ENCODE measurements around the gene CCM2L.

DNA sequence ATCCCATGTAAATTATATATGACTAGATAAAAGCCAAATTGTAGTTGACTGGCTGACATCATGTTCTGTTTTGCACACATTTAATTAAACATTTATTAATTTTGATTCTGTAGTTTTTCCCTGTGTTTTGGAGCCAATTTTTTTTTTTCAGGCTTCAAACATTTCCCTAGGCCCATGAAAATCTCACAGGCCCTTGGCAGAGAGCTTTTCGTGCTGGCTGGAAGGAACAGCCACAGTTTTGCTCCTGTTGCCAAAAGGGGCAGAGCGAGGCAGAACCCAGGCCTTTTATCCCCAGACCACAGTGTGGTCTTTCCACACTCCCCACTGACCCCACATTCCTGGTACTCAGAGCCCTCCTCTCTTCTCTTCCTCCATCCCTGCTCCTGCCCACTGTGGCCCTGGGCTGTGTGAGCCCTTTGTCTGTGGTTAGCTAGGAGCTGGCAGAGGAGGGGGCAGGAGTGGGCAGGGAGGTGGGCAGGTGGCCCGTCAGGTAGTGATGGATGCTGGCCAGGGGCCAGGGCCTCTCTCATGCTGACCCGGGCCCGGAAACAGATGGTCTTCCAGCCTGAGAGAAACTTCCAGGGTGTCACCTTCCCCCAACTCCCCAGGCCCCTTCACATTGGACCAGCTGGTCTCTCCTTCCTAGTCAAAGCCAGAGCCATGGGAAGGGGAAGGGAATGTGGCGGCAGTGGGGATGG lies 19.4 kb upstream of the CCM2L start:
- TF ChIP-seq, protein P1, sequence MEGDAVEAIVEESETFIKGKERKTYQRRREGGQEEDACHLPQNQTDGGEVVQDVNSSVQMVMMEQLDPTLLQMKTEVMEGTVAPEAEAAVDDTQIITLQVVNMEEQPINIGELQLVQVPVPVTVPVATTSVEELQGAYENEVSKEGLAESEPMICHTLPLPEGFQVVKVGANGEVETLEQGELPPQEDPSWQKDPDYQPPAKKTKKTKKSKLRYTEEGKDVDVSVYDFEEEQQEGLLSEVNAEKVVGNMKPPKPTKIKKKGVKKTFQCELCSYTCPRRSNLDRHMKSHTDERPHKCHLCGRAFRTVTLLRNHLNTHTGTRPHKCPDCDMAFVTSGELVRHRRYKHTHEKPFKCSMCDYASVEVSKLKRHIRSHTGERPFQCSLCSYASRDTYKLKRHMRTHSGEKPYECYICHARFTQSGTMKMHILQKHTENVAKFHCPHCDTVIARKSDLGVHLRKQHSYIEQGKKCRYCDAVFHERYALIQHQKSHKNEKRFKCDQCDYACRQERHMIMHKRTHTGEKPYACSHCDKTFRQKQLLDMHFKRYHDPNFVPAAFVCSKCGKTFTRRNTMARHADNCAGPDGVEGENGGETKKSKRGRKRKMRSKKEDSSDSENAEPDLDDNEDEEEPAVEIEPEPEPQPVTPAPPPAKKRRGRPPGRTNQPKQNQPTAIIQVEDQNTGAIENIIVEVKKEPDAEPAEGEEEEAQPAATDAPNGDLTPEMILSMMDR (IDR thresholded peaks at IDR 0.05; ENCODE audit: insufficient read depth, low read depth, low read length), result no peak
- no peak for TF ChIP-seq EZH2 (IDR thresholded peaks at IDR 0.05; ENCODE audit: insufficient read depth, low read length)

Measured in astrocyte (in vitro differentiated cells and primary cell).